ENCODE results near the gene KTN1. TPM values are rescaled to one million over a fixed set of nuclear protein-coding genes. Genes with fewer than 3 reads are reported as not detected.

Gene KTN1
- total and polyA plus RNA-seq, 4 donors, result 57.1 to 152 (median 80.5) TPM

GRCh38 chr14:55592436-55592835 is 12.4 kb downstream of the KTN1 start:
- ATAC-seq (ENCODE audit: insufficient read depth, low FRiP score), result no peak
- 71 to 87% methylated on average over 2 of the region's 2 CpGs for WGBS, 2 donors
- no peak for TF ChIP-seq CTCF (IDR thresholded peaks at IDR 0.05; ENCODE audit: control extremely low read depth, extremely low read depth)

GRCh38 chr14:55593698-55594097 is 13.7 kb downstream of the KTN1 start:
- WGBS, 2 donors, result 49 to 78% methylated on average over 2 of the region's 2 CpGs
- TF ChIP-seq CTCF (IDR thresholded peaks at IDR 0.05; ENCODE audit: control extremely low read depth, extremely low read depth), result no peak
- Histone ChIP-seq H3K27ac (ENCODE audit: low read depth in 1 of 2, low read length in 1 of 2) (no peak overlapping the region), H3K27me3 (ENCODE audit: control insufficient read depth in 3 of 3, insufficient read depth in 3 of 3, low read length in 2 of 3) (no peaks in the 10 kb centered on the region), H3K36me3 (ENCODE audit: control insufficient read depth in 4 of 4, insufficient read depth in 4 of 4, low read length in 4 of 4) (peaks cover 0 to 3% (median 0%) of the 10 kb centered on the region in 4 donors), H3K9me3 (ENCODE audit: control insufficient read depth in 4 of 4, insufficient read depth in 3 of 4, low read length in 3 of 4) (no peaks in the 10 kb centered on the region), H3K4me3 (no peak overlapping the region), H3K9ac (ENCODE audit: insufficient read depth in 1 of 2, low read length in 2 of 2) (no peak overlapping the region), H3K4me1 (ENCODE audit: control insufficient read depth in 5 of 5, insufficient read depth in 5 of 5, low read length in 5 of 5) (peaks cover 0 to 7% (median 3%) of the 10 kb centered on the region in 5 donors)
- ATAC-seq (ENCODE audit: insufficient read depth, low FRiP score) (no peak), DNase-seq (no peak)

More at GRCh38 chr14:55592436-55592835, 12.4 kb downstream of the KTN1 start:
- Histone ChIP-seq H3K9me3 (ENCODE audit: control insufficient read depth in 4 of 4, insufficient read depth in 3 of 4, low read length in 3 of 4) (no peaks in the 10 kb centered on the region), H3K4me1 (ENCODE audit: control insufficient read depth in 5 of 5, insufficient read depth in 5 of 5, low read length in 5 of 5) (peaks cover 3 to 14% (median 4%) of the 10 kb centered on the region in 5 donors), H3K36me3 (ENCODE audit: control insufficient read depth in 4 of 4, insufficient read depth in 4 of 4, low read length in 4 of 4) (peaks cover 0 to 3% (median 0%) of the 10 kb centered on the region in 4 donors), H3K9ac (ENCODE audit: insufficient read depth in 1 of 2, low read length in 2 of 2) (no peak overlapping the region), H3K27ac (ENCODE audit: low read depth in 1 of 2, low read length in 1 of 2) (no peak overlapping the region), H3K4me3 (no peak overlapping the region), H3K27me3 (ENCODE audit: control insufficient read depth in 3 of 3, insufficient read depth in 3 of 3, low read length in 2 of 3) (no peaks in the 10 kb centered on the region)
- no peak for DNase-seq

GRCh38 chr14:55599250-55599879 is 19.4 kb downstream of the KTN1 start:
- Histone ChIP-seq H3K9ac (ENCODE audit: insufficient read depth in 1 of 2, low read length in 2 of 2) (no peak overlapping the region), H3K27ac (ENCODE audit: low read depth in 1 of 2, low read length in 1 of 2) (no peak overlapping the region), H3K27me3 (ENCODE audit: control insufficient read depth in 3 of 3, insufficient read depth in 3 of 3, low read length in 2 of 3) (no peaks in the 10 kb centered on the region), H3K36me3 (ENCODE audit: control insufficient read depth in 4 of 4, insufficient read depth in 4 of 4, low read length in 4 of 4) (peaks cover 0 to 3% (median 0%) of the 10 kb centered on the region in 4 donors), H3K4me3 (no peak overlapping the region), H3K4me1 (ENCODE audit: control insufficient read depth in 5 of 5, insufficient read depth in 5 of 5, low read length in 5 of 5) (peaks cover 0 to 16% (median 0%) of the 10 kb centered on the region in 5 donors), H3K9me3 (ENCODE audit: control insufficient read depth in 4 of 4, insufficient read depth in 3 of 4, low read length in 3 of 4) (peaks cover 0 to 3% (median 0%) of the 10 kb centered on the region in 4 donors)
- ATAC-seq (ENCODE audit: insufficient read depth, low FRiP score), result no peak
- WGBS, 2 donors, result 78% methylated on average over 14 of the region's 14 CpGs
- no peak for TF ChIP-seq CTCF (IDR thresholded peaks at IDR 0.05; ENCODE audit: control extremely low read depth, extremely low read depth)
- no peak for DNase-seq
